Measurements from ENCODE around the gene OTOG.

The OTOG gene

GRCh38 chr11:17500673-17501072, 46.4 kb upstream of the OTOG start:
- TF ChIP-seq CTCF (IDR thresholded peaks at IDR 0.05; ENCODE audit: low read depth, low read length, poor library complexity, severe bottlenecking) = no peak
- no peak for TF ChIP-seq EZH2phosphoT487 (IDR thresholded peaks at IDR 0.05; ENCODE audit: borderline replicate concordance, low read length)
- Histone ChIP-seq H3K9me3 (ENCODE audit: control insufficient read depth, insufficient read depth, low read length) (no peaks in the 10 kb centered on the region), H3K9me2 (replicated peaks; ENCODE audit: control insufficient read depth, low read length) (no peaks in the 10 kb centered on the region), H3K4me1 (ENCODE audit: control insufficient read depth, low read length) (no peaks in the 10 kb centered on the region), H3K27me3 (ENCODE audit: control insufficient read depth, low read length) (peaks cover 4% of the 10 kb centered on the region; the same call in 1 of the 2 replicates), H3K79me2 (ENCODE audit: control insufficient read depth, low read length) (no peaks in the 10 kb centered on the region), H3K4me3 (ENCODE audit: low read length) (no peak overlapping the region), H3K27ac (ENCODE audit: low read depth, low read length) (no peak overlapping the region), H4K20me1 (ENCODE audit: control insufficient read depth, insufficient read depth, low read depth, low read length) (no peaks in the 10 kb centered on the region), H3K36me3 (ENCODE audit: control insufficient read depth, low read length) (no peaks in the 10 kb centered on the region), H3K4me2 (ENCODE audit: low read length) (no peak overlapping the region), H3F3A (ENCODE audit: control insufficient read depth, insufficient read depth) (no peaks in the 10 kb centered on the region)

GRCh38 chr11:17502630-17503029, 44.4 kb upstream of the OTOG start:
- no peaks in the 10 kb centered on the region for H3K36me3 ChIP-seq (ENCODE audit: control insufficient read depth, low read length)
- no peaks in the 10 kb centered on the region for H3K9me3 ChIP-seq (ENCODE audit: control insufficient read depth, insufficient read depth, low read length)
- no peak overlapping the region for H3K4me3 ChIP-seq (ENCODE audit: low read length)
- H4K20me1 ChIP-seq (ENCODE audit: control insufficient read depth, insufficient read depth, low read depth, low read length) = no peaks in the 10 kb centered on the region
- no peaks in the 10 kb centered on the region for H3K79me2 ChIP-seq (ENCODE audit: control insufficient read depth, low read length)
- H3K4me2 ChIP-seq (ENCODE audit: low read length) = no peak overlapping the region
- no peak for TF ChIP-seq EZH2phosphoT487 (IDR thresholded peaks at IDR 0.05; ENCODE audit: borderline replicate concordance, low read length)
- TF ChIP-seq CTCF (IDR thresholded peaks at IDR 0.05; ENCODE audit: low read depth, low read length, poor library complexity, severe bottlenecking) = no peak
- H3F3A ChIP-seq (ENCODE audit: control insufficient read depth, insufficient read depth) = no peaks in the 10 kb centered on the region
- no peaks in the 10 kb centered on the region; the same call in 1 of the 2 replicates for H3K27me3 ChIP-seq (ENCODE audit: control insufficient read depth, low read length)
- no peaks in the 10 kb centered on the region for H3K4me1 ChIP-seq (ENCODE audit: control insufficient read depth, low read length)
- no peaks in the 10 kb centered on the region for H3K9me2 ChIP-seq (replicated peaks; ENCODE audit: control insufficient read depth, low read length)
- H3K27ac ChIP-seq (ENCODE audit: low read depth, low read length) = no peak overlapping the region

- no peaks in the 10 kb centered on the region for H3K9me2 ChIP-seq (replicated peaks; ENCODE audit: control insufficient read depth, low read length)
- H3K4me3 ChIP-seq (ENCODE audit: low read length) = no peak overlapping the region
- no peaks in the 10 kb centered on the region for H3K36me3 ChIP-seq (ENCODE audit: control insufficient read depth, low read length)
- no peaks in the 10 kb centered on the region for H3K4me1 ChIP-seq (ENCODE audit: control insufficient read depth, low read length)
- no peak overlapping the region for H3K27ac ChIP-seq (ENCODE audit: low read depth, low read length)
- H3K4me2 ChIP-seq (ENCODE audit: low read length) = no peak overlapping the region
- peak; percentile 86 for TF ChIP-seq CTCF (IDR thresholded peaks at IDR 0.05; ENCODE audit: low read depth, low read length, poor library complexity, severe bottlenecking)
- no peak for TF ChIP-seq EZH2phosphoT487 (IDR thresholded peaks at IDR 0.05; ENCODE audit: borderline replicate concordance, low read length)
- peaks cover 6% of the 10 kb centered on the region; the same call in 1 of the 2 replicates for H3K27me3 ChIP-seq (ENCODE audit: control insufficient read depth, low read length)
- no peaks in the 10 kb centered on the region for H4K20me1 ChIP-seq (ENCODE audit: control insufficient read depth, insufficient read depth, low read depth, low read length)
- H3K9me3 ChIP-seq (ENCODE audit: control insufficient read depth, insufficient read depth, low read length) = no peaks in the 10 kb centered on the region
- H3K79me2 ChIP-seq (ENCODE audit: control insufficient read depth, low read length) = no peaks in the 10 kb centered on the region
- H3F3A ChIP-seq (ENCODE audit: control insufficient read depth, insufficient read depth) = no peaks in the 10 kb centered on the region
Observed at GRCh38 chr11:17504330-17505107, 42.5 kb upstream of the OTOG start.

Data from DOHH2 (cell line).